HCT116 (cell line): Measurements from ENCODE around the gene RGS6. TPM values are rescaled to one million over a fixed set of nuclear protein-coding genes. Genes with fewer than 3 reads are reported as not detected.

ENCODE experiments used
- ATAC-seq: fragments of 200-7000 bp; cut with Tn5 transposase; 2 replicates; pipeline ENCODE4 v1.9.1; 2020; ENCODE audit warnings: mild to moderate bottlenecking, moderate library complexity
- BruUV-seq: library from RNA; stranded (reverse); fragments of 400-500 nt; replicated peaks from 2 replicates; lab custom pipeline; 2021; lab: Mats Ljungman, UMichigan
- CTCF ChIA-PET: fragments of 300-600 bp; sonication (Branson Sonifier 250); formaldehyde crosslinking; loops from one replicate; lab custom pipeline; 2021; ENCODE audit warnings: antibody characterized with exemption; lab: Charles Lee
- POLR2A ChIA-PET: fragments of 300-600, 350-600 bp; sonication (Branson Sonifier 250); formaldehyde crosslinking; loops from one replicate; lab custom pipeline; 2021; ENCODE audit warnings: antibody characterized with exemption; lab: Charles Lee
- RAD21 ChIA-PET, 2 experiments: fragments of 300-600 bp; sonication (Branson Sonifier 250); formaldehyde crosslinking; loops; one replicate each; lab custom pipeline; 2023; ENCODE audit warnings: low total read pairs in 2 of 2; ENCODE audit not compliant: uncharacterized antibody in 2 of 2, unreplicated experiment in 2 of 2, low non-redundant PET in 1 of 2; lab: Charles Lee
- DNase-seq: peaks from one replicate; pipeline ENCODE4 v3.0.0-alpha.2; 2010; ENCODE audit warnings: low read depth, low spot score
- H2AFZ ChIP-seq: fragments of 200-600 bp; shearing (Covaris generic), sonication (generic); 2 replicates; pipeline ENCODE4 v1.6.1; 2017; ENCODE audit warnings: low read depth, mixed run types, mixed read lengths, antibody characterized with exemption, low read length; ENCODE audit not compliant: poor library complexity, severe bottlenecking
- H3K27ac ChIP-seq: 2 replicates; pipeline ENCODE4 v1.5.1; 2012; ENCODE audit warnings: low read depth, low read length
- H3K27me3 ChIP-seq: fragments of 200-600 bp; sonication (generic); 2 replicates; pipeline ENCODE4 v1.6.1; 2016; ENCODE audit warnings: mixed run types, low read length, mixed read lengths; ENCODE audit not compliant: insufficient read depth
- H3K36me3 ChIP-seq, 2 experiments: fragments of 200-500 bp in 1 of 2; fragments of 200-600 bp in 1 of 2; sonication (Bioruptor generic) in 1 of 2; sonication (generic) in 1 of 2; 2 replicates each; pipeline versions ENCODE4 v1.5.1 to v1.6.1; 2014 to 2016; ENCODE audit warnings: low read length in 2 of 2, inconsistent platforms in 1 of 2, mixed read lengths in 1 of 2, mixed run types in 1 of 2; ENCODE audit not compliant: insufficient read depth in 2 of 2, control insufficient read depth in 1 of 2
- H3K4me1 ChIP-seq, 2 experiments: fragments of 200-600 bp in 1 of 2; sonication (generic) in 1 of 2; 2 replicates each; pipeline versions ENCODE4 v1.5.1 to v1.6.1; 2012 to 2017; ENCODE audit warnings: low read length in 2 of 2, inconsistent platforms in 1 of 2, mild to moderate bottlenecking in 1 of 2, mixed read lengths in 1 of 2, mixed run types in 1 of 2, moderate library complexity in 1 of 2; ENCODE audit not compliant: insufficient read depth in 2 of 2, control insufficient read depth in 1 of 2
- H3K4me2 ChIP-seq: fragments of 200-600 bp; sonication (generic); 2 replicates; pipeline ENCODE4 v1.6.1; 2017; ENCODE audit warnings: mixed run types, low read length, mixed read lengths
- H3K4me3 ChIP-seq, 2 experiments: fragments of 200-600 bp in 1 of 2; sonication (generic) in 1 of 2; replicated peaks in 1 of 2; 2 replicates each; pipeline ENCODE4 v1.5.1; 2011 to 2016; ENCODE audit warnings: low read length in 2 of 2, control low read depth in 1 of 2, low read depth in 1 of 2, mild to moderate bottlenecking in 1 of 2, mixed read lengths in 1 of 2, mixed run types in 1 of 2
- H3K79me2 ChIP-seq: fragments of 200-600 bp; sonication (generic); 2 replicates; pipeline ENCODE4 v1.6.1; 2017; ENCODE audit warnings: mild to moderate bottlenecking, mixed run types, low read length, moderate library complexity, mixed read lengths; ENCODE audit not compliant: insufficient read depth
- H3K9ac ChIP-seq: fragments of 200-600 bp; sonication (generic); 2 replicates; pipeline ENCODE4 v1.6.1; 2016; ENCODE audit warnings: low read length, mixed read lengths
- H3K9me2 ChIP-seq: fragments of 200-600 bp; sonication (generic), shearing (Covaris generic); 2 replicates; pipeline ENCODE4 v1.6.1; 2017; ENCODE audit warnings: mixed run types, mild to moderate bottlenecking, moderate library complexity; ENCODE audit not compliant: insufficient read depth
- H3K9me3 ChIP-seq, 2 experiments: fragments of 200-500 bp in 1 of 2; fragments of 200-600 bp in 1 of 2; sonication (Bioruptor generic) in 1 of 2; sonication (generic) in 1 of 2; 2 replicates each; pipeline ENCODE4 v1.6.1; 2014 to 2017; ENCODE audit warnings: low read length in 2 of 2, mixed read lengths in 2 of 2, inconsistent platforms in 1 of 2, low read depth in 1 of 2, mild to moderate bottlenecking in 1 of 2, mixed run types in 1 of 2, moderate library complexity in 1 of 2; ENCODE audit not compliant: control insufficient read depth in 1 of 2, insufficient read depth in 1 of 2
- H4K20me1 ChIP-seq: fragments of 200-600 bp; sonication (generic), shearing (Covaris generic); 2 replicates; pipeline ENCODE4 v1.6.1; 2017; ENCODE audit warnings: mixed run types, mild to moderate bottlenecking, moderate library complexity; ENCODE audit not compliant: insufficient read depth
- ATF3 ChIP-seq: IDR thresholded peaks from 2 replicates; pipeline ENCODE4 v1.6.1; 2012
- CBX3 ChIP-seq: IDR thresholded peaks from 2 replicates; pipeline ENCODE4 v1.6.1; 2012; ENCODE audit warnings: low read depth
- CEBPB ChIP-seq: IDR thresholded peaks from 2 replicates; pipeline ENCODE4 v1.6.1; 2012; ENCODE audit warnings: low read depth
- CTCF ChIP-seq, 3 experiments: fragments of 200-600 bp in 1 of 3; sonication (generic) in 1 of 3; IDR thresholded peaks in 2 of 3; conservative IDR thresholded peaks in 1 of 3; 2 replicates each; pipeline ENCODE4 v1.5.1; 2012 to 2017; ENCODE audit warnings: low read depth in 2 of 3, low read length in 2 of 3, antibody characterized with exemption in 1 of 3, borderline replicate concordance in 1 of 3, control low read depth in 1 of 3, mild to moderate bottlenecking in 1 of 3, mixed read lengths in 1 of 3, mixed run types in 1 of 3, moderate library complexity in 1 of 3; ENCODE audit not compliant: insufficient read depth in 1 of 3
- EGR1 ChIP-seq: IDR thresholded peaks from 2 replicates; pipeline ENCODE4 v1.6.1; 2012; ENCODE audit warnings: low read depth
- EZH2 ChIP-seq: fragments of 200-600 bp; sonication (generic); IDR thresholded peaks from 2 replicates; pipeline ENCODE4 v1.6.1; 2017; ENCODE audit warnings: antibody characterized with exemption, mixed run types
- EZH2phosphoT487 ChIP-seq: fragments of 200-600 bp; IDR thresholded peaks from 2 replicates; pipeline ENCODE4 v1.6.1; 2018; ENCODE audit warnings: antibody characterized with exemption, borderline replicate concordance
- FOSL1 ChIP-seq: IDR thresholded peaks from 2 replicates; pipeline ENCODE4 v1.6.1; 2012; ENCODE audit warnings: low read depth
- JUND ChIP-seq: IDR thresholded peaks from 2 replicates; pipeline ENCODE4 v1.6.1; 2012
- MAX ChIP-seq: IDR thresholded peaks from 2 replicates; pipeline ENCODE4 v1.6.1; 2012
- POLR2A ChIP-seq: IDR thresholded peaks from 2 replicates; pipeline ENCODE4 v1.7.0; 2011; ENCODE audit warnings: borderline replicate concordance; ENCODE audit not compliant: insufficient read depth, insufficient read length; ENCODE audit errors: extremely low read depth
- POLR2AphosphoS5 ChIP-seq: IDR thresholded peaks from 2 replicates; pipeline ENCODE4 v1.6.1; 2011; ENCODE audit warnings: mild to moderate bottlenecking, low read depth, low read length, moderate library complexity
- RAD21 ChIP-seq: IDR thresholded peaks from 2 replicates; pipeline ENCODE4 v1.6.1; 2012; ENCODE audit warnings: low read depth, mild to moderate bottlenecking
- SIN3A ChIP-seq: IDR thresholded peaks from 2 replicates; pipeline ENCODE4 v1.6.1; 2012; ENCODE audit warnings: low read depth
- SP1 ChIP-seq: IDR thresholded peaks from 2 replicates; pipeline ENCODE4 v1.6.1; 2012; ENCODE audit warnings: low read depth
- SRF ChIP-seq: IDR thresholded peaks from 2 replicates; pipeline ENCODE4 v1.6.1; 2012; ENCODE audit warnings: low read depth
- YY1 ChIP-seq: IDR thresholded peaks from 2 replicates; pipeline ENCODE4 v1.6.1; 2011; ENCODE audit warnings: low read length, low read depth, moderate library complexity, mild to moderate bottlenecking; ENCODE audit not compliant: insufficient replicate concordance; ENCODE audit errors: extremely low read depth
- ZBTB33 ChIP-seq: IDR thresholded peaks from 2 replicates; pipeline ENCODE4 v1.6.1; 2011; ENCODE audit warnings: mild to moderate bottlenecking, low read length, moderate library complexity; ENCODE audit not compliant: insufficient replicate concordance; ENCODE audit errors: extremely low read depth
- ZFX ChIP-seq: fragments of 450-650 bp; IDR thresholded peaks from 2 replicates; pipeline ENCODE4 v1.6.1; 2017
- ZNF274 ChIP-seq: fragments of 200-500 bp; sonication (Bioruptor generic); IDR thresholded peaks from 2 replicates; pipeline ENCODE4 v1.6.1; 2014; ENCODE audit warnings: mild to moderate bottlenecking, low read depth, low read length, inconsistent platforms
- intact Hi-C: fragments of 100-400 bp; cut with micrococcal nuclease; formaldehyde crosslinking; loops from 2 replicates; pipeline ENCODE4 v1.10.0; 2022
- total RNA-seq: library from RNA; stranded (reverse); gene quantifications from one replicate; pipeline ENCODE4 v1.2.1, GENCODE V29; 2021; ENCODE audit not compliant: unreplicated experiment

RGS6 gene
- total RNA-seq, 1 experiment from 2014 or later, result 4.7 TPM

- H3K4me2 ChIP-seq, result no peak overlapping the region
- no peak overlapping the region for H3K9ac ChIP-seq
- DNase-seq, result no peak
- BruUV-seq, result no TSS peak
- no peak overlapping the region for H3K4me3 ChIP-seq
- TF ChIP-seq FOSL1 (no peak), ZBTB33 (no peak), SRF (no peak), MAX (no peak), RAD21 (no peak), CBX3 (no peak), EGR1 (no peak), CEBPB (no peak), ZFX (no peak), POLR2AphosphoS5 (no peak), SP1 (no peak), ATF3 (no peak), EZH2phosphoT487 (no peak), YY1 (no peak), POLR2A (no peak), SIN3A (no peak), CTCF (IDR thresholded peaks at IDR 0.05 in 2 of 3, conservative IDR thresholded peaks at IDR 0.05 in 1 of 3; ENCODE audit: borderline replicate concordance in 1 of 3, insufficient read depth in 1 of 3, low read depth in 2 of 3, low read length in 2 of 3) (no peak), EZH2 (no peak), ZNF274 (no peak), JUND (no peak)
- TF ChIP-seq, all 23 proteins: peak for 0
- H3K36me3 ChIP-seq, result no peaks in the 10 kb centered on the region
- H3K27me3 ChIP-seq, result peaks cover 9% of the 10 kb centered on the region; the same call in 1 of the 2 replicates
- ATAC-seq, result no peak
- H3K79me2 ChIP-seq, result no peaks in the 10 kb centered on the region
- no peaks in the 10 kb centered on the region for H4K20me1 ChIP-seq
- POLR2A ChIA-PET, result no interaction called here
- intact Hi-C loops, result no loop called here
- no peak overlapping the region for H3K27ac ChIP-seq
- H3K9me3 ChIP-seq, result no peaks in the 10 kb centered on the region
- CTCF ChIA-PET, result no interaction called here
- H2AFZ ChIP-seq, result no peak overlapping the region
- no peaks in the 10 kb centered on the region for H3K9me2 ChIP-seq
- RAD21 ChIA-PET, result no interaction called here
- H3K4me1 ChIP-seq, result no peaks in the 10 kb centered on the region
Observed at GRCh38 chr14:72595152-72595862, 663.1 kb downstream of the RGS6 start.
